ENCODE measurements around the gene PON2. TPM values are rescaled to one million over a fixed set of nuclear protein-coding genes. Genes with fewer than 3 reads are reported as not detected.

PON2 gene
- total RNA-seq, 8 experiments from 2014 or later = 24.1 to 202 (median 64.6) TPM

DNA sequence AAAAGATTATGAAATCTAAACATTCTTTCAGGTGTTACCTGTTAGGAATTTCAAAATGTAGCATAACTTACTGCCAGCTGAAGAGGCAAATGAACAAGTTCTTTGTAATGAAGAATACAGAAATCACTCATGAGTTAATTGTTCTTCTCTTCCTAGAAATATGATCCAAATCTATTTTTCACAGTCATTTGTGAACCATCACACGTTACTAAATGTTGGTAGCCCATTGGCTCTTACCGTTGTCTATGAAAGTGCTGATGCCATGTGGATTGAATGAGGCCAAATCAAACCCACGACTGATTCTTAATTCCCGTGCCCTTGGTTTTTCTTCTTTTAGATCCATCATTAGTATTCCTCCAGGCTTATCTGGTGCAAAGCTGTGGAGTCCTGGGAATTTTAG lies 22.8 kb downstream of the PON2 start:
- in situ Hi-C loops (cut with MboI; ENCODE audit: low pct_unique_long_range_greater_than_20kb in 2 of 9, low sequenced_read_pairs in 9 of 9, unreplicated experiment in 9 of 9) = no loop called here
- WGBS, 10 experiments = 49 to 100% (median 94%) methylated on average over 1 to 4 of the region's 4 CpGs
- no peak overlapping the region for H3K27ac ChIP-seq
- peaks cover 0 to 3% of the 10 kb centered on the region in 2 donors for H3K4me1 ChIP-seq (replicated peaks in 1 of 2)
- ATAC-seq (replicated peaks in 6 of 8) = no peak
- H3K4me3 ChIP-seq = no peak overlapping the region

DNA sequence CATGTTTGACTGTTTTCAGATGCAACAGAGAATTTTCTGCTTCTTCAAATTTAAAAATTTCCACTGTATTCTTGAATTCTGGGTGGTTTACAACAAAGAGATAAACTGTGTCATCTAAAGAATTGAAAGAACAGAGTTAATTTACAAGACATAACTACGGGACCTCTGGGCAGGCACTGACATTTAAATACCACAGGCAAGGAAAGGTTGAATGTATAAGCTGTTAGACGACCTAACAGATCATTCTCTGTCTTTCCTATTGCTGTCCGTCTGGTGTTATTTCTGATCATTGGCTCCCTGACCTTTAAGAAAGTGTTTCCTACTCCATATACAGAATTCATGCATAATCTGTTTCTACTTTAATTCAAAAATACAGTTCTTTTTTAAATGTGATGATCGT lies 23.2 kb downstream of the PON2 start:
- in situ Hi-C loops (cut with MboI; ENCODE audit: low pct_unique_long_range_greater_than_20kb in 2 of 9, low sequenced_read_pairs in 9 of 9, unreplicated experiment in 9 of 9) = no loop called here
- no peaks in the 10 kb centered on the region for H3K4me1 ChIP-seq (replicated peaks in 1 of 2)
- H3K4me3 ChIP-seq = no peak overlapping the region
- ATAC-seq (replicated peaks in 6 of 8) = no peak
- WGBS, 10 experiments = 61 to 100% (median 80%) methylated on average over 2 to 4 of the region's 4 CpGs
- H3K27ac ChIP-seq = no peak overlapping the region

DNA sequence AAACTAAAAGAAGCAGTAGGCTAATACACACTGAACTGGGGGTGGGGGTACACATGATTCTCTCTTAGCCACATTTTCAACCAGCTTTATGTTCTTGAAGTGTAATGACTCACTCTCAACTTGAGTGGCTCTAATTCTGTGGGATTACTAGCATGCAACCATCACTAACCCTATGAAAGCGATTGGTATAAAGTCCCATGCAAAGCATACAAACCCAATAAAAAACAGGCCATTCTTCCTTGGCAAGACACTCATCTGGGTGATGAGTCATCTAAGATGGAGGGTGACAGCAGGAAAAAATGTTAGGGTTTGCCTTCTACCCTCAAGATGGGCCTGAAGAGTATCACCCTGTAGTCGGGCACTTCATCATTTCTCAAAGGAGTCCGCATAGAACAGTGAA lies 23.8 kb downstream of the PON2 start:
- H3K4me3 ChIP-seq = no peak overlapping the region
- no peak overlapping the region for H3K27ac ChIP-seq
- in situ Hi-C loops (cut with MboI; ENCODE audit: low pct_unique_long_range_greater_than_20kb in 2 of 9, low sequenced_read_pairs in 9 of 9, unreplicated experiment in 9 of 9) = no loop called here
- 17 to 100% (median 100%) methylated on average over 1 to 3 of the region's 3 CpGs; no CpG with 5 or more reads in 1 of the 10 experiments for WGBS, 10 experiments
- ATAC-seq (replicated peaks in 6 of 8) = no peak
- H3K4me1 ChIP-seq (replicated peaks in 1 of 2) = no peaks in the 10 kb centered on the region

DNA sequence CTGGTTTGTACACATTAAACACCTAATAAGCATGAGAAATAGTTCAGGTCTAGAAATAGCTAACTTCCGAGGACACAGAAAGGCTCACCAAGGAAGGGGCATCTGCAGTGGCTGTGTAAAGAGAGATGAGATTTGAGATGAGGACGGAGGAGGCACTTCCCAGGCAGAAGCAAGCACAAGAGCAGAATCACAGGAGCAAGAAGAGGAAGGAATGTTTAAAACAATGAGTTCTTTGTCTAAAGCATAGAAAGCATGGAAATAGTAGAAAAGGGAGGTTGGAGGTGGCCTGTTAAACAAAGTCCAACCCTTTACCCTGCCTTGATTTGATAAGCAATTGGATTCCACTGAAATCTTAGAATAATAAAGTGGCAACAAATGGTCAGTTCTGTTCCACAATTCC lies 27.1 kb downstream of the PON2 start:
- no peak overlapping the region for H3K4me3 ChIP-seq
- 42 to 100% (median 90%) methylated on average over 1 to 2 of the region's 2 CpGs; no CpG with 5 or more reads in 1 of the 10 experiments for WGBS, 10 experiments
- ATAC-seq (replicated peaks in 6 of 8) = no peak
- in situ Hi-C loops (cut with MboI; ENCODE audit: low pct_unique_long_range_greater_than_20kb in 2 of 9, low sequenced_read_pairs in 9 of 9, unreplicated experiment in 9 of 9) = no loop called here
- H3K27ac ChIP-seq = no peak overlapping the region
- no peaks in the 10 kb centered on the region for H3K4me1 ChIP-seq (replicated peaks in 1 of 2)

DNA sequence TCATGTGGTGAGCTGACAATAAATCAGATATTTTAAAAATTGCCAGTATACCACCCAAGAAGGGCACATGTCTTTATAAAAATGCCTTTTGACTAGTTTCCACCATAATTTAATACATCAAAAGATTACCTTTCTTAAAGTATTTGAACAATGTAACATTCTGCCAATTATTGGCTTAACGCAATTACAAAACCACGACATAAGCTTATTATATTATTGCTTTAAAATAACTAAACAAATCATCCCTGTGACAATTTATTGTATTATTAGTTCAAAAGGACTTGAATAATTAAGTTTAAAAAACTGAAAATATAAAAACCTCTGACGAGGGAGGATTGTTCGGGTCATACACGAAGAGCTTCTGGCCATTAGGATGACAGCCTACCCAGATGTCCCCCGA lies 29.0 kb downstream of the PON2 start:
- WGBS, 10 experiments = 87 to 100% (median 98%) methylated on average over 1 to 6 of the region's 6 CpGs
- no peak for ATAC-seq (replicated peaks in 6 of 8)
- no peak overlapping the region for H3K27ac ChIP-seq
- in situ Hi-C loops (cut with MboI; ENCODE audit: low pct_unique_long_range_greater_than_20kb in 2 of 9, low sequenced_read_pairs in 9 of 9, unreplicated experiment in 9 of 9) = no loop called here
- H3K4me3 ChIP-seq = no peak overlapping the region
- no peaks in the 10 kb centered on the region for H3K4me1 ChIP-seq (replicated peaks in 1 of 2)

DNA sequence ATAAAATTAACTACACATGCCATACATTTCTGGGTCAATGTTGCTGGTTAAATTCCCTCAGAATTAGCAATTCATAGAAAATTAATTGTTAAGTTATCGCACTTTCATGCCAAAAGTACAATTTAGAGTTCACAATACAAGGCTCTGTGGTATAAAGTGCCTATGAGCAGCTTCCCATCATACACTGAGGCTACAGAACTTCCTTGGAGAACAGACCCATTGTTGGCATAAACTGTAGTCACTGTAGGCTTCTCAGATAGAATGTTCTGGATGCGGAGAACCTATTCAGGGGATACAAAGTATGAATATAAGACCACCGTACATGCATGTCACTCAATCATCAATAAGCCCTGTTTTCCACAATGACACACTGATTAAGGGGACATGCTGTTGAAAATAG lies 29.6 kb downstream of the PON2 start:
- no peak overlapping the region for H3K4me3 ChIP-seq
- ATAC-seq (replicated peaks in 6 of 8) = no peak
- H3K4me1 ChIP-seq (replicated peaks in 1 of 2) = no peaks in the 10 kb centered on the region
- 93 to 100% (median 100%) methylated on average over 1 to 3 of the region's 3 CpGs; no CpG with 5 or more reads in 1 of the 10 experiments for WGBS, 10 experiments
- in situ Hi-C loops (cut with MboI; ENCODE audit: low pct_unique_long_range_greater_than_20kb in 2 of 9, low sequenced_read_pairs in 9 of 9, unreplicated experiment in 9 of 9) = no loop called here
- H3K27ac ChIP-seq = no peak overlapping the region

DNA sequence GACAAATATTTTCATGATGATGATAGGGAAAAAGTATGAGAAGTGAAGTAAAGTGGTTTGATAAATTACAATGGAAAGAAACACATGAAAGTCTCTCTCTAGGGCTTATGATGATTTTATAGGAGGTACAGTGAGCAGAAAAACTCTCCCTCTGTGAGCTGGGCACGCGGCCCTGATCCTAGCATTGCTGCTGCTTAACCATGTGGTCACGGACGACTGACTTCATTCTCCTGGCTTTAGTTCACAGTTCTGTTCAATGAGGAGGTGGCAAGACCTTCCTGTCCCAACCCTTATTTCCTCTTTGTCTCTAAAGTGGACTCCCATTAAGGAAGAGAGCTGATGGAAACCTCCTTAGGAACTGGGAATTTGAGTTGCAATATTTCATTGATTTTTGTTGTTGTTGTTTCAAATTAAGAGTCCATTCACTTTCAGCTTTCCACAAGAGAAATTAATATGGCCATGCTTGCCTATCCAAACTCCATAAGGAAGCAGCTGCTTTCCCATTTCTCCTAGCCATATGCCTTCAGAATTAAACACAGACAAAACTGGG lies 30.4 kb downstream of the PON2 start:
- WGBS, 10 experiments = 14 to 90% (median 55%) methylated on average over 1 to 4 of the region's 4 CpGs; no CpG with 5 or more reads in 2 of the 10 experiments
- peak in 1 of 8 experiments; percentile 37 for ATAC-seq (replicated peaks in 6 of 8)
- no peak overlapping the region for H3K4me3 ChIP-seq
- no peak overlapping the region for H3K27ac ChIP-seq
- in situ Hi-C loops (cut with MboI; ENCODE audit: low pct_unique_long_range_greater_than_20kb in 2 of 9, low sequenced_read_pairs in 9 of 9, unreplicated experiment in 9 of 9) = no loop called here
- H3K4me1 ChIP-seq (replicated peaks in 1 of 2) = no peaks in the 10 kb centered on the region

DNA sequence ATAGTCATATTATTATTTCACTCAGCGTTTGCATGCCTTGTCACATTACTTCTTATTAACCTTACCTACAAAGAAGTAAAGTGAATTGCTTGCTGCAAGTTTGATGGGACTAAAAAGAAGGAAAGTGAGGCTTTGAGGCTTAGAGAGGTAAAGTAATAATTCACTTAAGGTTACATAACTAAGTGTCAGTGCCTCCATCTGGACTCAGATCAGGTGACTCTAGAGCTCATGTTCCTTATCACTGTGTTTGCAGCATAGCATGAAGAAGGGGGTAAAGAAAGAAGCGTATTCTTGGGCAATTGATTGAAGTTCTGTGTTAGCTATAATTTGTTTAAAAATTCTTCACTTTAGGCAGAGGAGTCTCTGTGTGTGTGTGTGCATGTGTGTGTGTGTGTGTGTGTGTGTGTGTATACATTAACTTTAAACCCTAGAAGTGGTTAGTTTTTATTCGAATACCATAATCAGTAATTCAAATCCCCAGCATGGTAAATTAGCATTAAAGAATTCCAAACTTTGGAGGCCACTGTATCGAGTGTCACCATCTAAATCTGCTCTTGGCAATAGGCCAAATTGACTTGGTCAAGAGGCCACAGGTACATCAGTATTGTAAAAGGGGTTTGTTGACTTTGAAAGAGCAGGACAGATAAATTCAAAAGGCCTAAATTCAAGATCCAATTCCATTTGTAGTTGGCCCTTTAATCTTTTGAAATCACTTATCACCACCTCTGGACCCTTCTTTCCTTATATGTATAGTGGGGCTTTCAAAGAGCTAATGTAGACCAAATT lies 36.5 kb downstream of the PON2 start:
- Histone ChIP-seq H3K4me3 (no peak overlapping the region), H3K4me1 (replicated peaks in 1 of 2) (no peaks in the 10 kb centered on the region), H3K27ac (no peak overlapping the region)
- in situ Hi-C loops (cut with MboI; ENCODE audit: low pct_unique_long_range_greater_than_20kb in 2 of 9, low sequenced_read_pairs in 9 of 9, unreplicated experiment in 9 of 9) = no loop called here
- 79 to 100% (median 100%) methylated on average over 1 to 4 of the region's 4 CpGs; no CpG with 5 or more reads in 1 of the 10 experiments for WGBS, 10 experiments
- no peak for ATAC-seq (replicated peaks in 6 of 8)

DNA sequence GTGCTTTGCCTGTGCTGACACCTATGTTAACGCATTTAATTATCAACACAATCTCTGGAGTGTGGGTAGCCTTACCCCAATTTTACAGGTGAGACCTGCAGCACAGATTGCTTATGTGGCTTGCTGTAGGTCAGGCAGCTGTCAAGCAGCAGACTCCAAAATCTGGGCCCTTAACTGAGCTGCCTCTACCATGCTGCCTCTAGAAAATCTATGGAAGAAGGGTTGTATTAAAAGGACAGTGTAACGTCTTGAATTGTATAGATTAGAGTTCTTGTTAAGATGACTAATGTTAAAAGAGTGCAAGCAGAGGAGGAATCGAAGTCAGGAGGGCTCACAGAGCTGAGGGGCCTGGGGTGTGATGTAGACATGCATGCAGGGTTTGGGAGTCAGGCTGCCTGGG lies 37.4 kb downstream of the PON2 start:
- Histone ChIP-seq H3K27ac (no peak overlapping the region), H3K4me3 (no peak overlapping the region), H3K4me1 (replicated peaks in 1 of 2) (no peaks in the 10 kb centered on the region)
- in situ Hi-C loops (cut with MboI; ENCODE audit: low pct_unique_long_range_greater_than_20kb in 2 of 9, low sequenced_read_pairs in 9 of 9, unreplicated experiment in 9 of 9) = no loop called here
- 0 to 100% (median 78%) methylated on average over 2 to 3 of the region's 3 CpGs for WGBS, 10 experiments
- ATAC-seq (replicated peaks in 6 of 8) = no peak

DNA sequence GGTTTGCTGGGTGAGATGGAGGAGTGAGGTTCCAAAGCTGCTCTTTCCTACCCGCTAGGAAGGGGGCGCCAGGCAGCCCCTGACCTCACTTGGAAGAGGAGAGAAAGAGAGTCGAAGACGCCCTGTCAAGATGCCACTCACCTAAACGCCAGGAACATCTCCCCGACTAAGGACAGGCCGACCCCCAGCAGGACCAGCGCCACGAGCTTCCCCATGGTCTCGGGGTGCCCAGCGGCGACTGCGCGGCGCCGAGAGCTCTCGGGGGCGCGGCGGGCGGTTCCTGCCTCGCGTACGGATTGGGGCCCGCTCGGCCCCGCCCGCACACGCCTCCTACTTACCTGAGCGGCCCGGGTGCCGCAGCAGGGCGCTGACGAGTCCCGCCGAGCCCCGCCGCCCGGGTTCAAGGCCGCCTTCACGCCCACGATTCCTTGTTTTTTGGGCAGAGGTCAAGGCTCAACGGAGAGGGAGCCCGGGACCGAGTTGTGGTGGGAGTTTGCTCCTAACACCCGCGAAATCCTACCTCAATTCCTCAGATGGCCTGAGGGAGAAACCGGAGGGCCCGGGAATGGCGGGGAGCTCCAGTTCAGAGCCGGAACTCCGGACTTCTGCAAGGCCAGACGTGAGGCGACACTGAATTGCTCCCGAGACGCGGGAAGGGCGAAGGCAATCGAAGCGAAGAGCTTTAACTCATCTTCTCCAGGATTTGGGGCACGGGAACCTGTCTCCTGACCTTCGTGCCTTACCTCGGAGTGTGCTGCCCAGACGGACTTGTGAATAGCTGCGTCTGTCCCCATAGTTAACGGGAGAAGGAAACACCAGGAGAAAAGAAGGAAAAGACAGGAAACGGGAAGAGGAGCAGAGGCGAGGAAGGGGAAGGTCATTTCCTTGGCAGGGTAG lies 38.4 kb downstream of the PON2 start, which contains the start of gene PON3:
TSS of gene PON3 (minus strand) at position 240 of the 897 bp plus-strand sequence. CDS start at position 215, 25 bp downstream.
- in situ Hi-C loops (cut with MboI; ENCODE audit: low pct_unique_long_range_greater_than_20kb in 2 of 9, low sequenced_read_pairs in 9 of 9, unreplicated experiment in 9 of 9) = no loop called here
- WGBS, 10 experiments = 10 to 100% (median 83%) methylated on average over 3 to 41 of the region's 68 CpGs; no CpG with 5 or more reads in 2 of the 10 experiments

DNA sequence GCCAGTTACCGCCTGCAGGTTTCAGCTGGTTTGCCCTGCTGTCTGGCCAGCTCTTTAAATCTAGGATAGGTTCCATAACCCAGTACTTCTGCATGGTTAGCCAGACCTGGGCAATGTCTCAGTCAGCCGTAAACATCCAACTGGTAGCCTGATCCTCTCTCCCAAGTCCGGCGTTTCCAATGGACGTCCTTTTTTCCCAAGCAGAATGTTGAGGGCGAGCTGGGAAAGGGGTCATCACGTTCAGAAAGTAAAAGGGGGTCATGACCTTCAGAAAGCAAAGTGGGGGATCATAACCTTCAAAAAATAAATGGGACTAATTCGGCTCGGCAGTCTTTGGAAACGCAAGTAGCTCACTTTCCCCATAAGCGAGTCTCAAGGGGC lies 39.1 kb downstream of the PON2 start:
- WGBS, 10 experiments = 40 to 100% (median 91%) methylated on average over 1 to 11 of the region's 11 CpGs
- no peak for ATAC-seq (replicated peaks in 6 of 8)

More for the DNA sequence above, 38.4 kb downstream of the PON2 start, which contains the start of gene PON3:
- no peak within 1 kb of the TSS for H3K27ac ChIP-seq
- H3K4me3 ChIP-seq = no peak within 1 kb of the TSS
- ATAC-seq (replicated peaks in 6 of 8) = peak in 1 of 8 experiments; percentile 41
- no peaks in the 10 kb centered on the region for H3K4me1 ChIP-seq (replicated peaks in 1 of 2)

DNA sequence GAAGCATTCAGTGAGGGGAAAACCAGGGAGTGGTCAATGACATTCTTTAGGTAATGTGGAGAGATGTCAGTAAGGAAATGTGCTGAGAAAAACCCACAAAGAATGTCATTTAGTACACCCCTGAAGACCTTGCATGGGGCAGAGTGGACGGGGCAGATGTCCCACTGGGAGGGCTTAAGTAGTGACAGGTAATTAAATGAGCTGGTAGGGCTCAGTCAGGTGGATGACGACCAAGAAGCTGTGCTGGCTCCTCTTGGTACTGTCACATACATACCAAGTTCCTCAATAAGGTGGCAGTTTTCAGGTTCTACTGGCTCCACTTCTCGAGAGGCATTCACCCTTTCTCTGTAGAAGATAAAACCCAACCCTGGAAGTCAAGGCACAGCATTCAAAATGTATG lies 40.5 kb downstream of the PON2 start:
- no peak overlapping the region for H3K4me3 ChIP-seq
- no peak overlapping the region for H3K27ac ChIP-seq
- WGBS, 10 experiments = 58 to 100% (median 80%) methylated on average over 1 to 3 of the region's 3 CpGs
- H3K4me1 ChIP-seq (replicated peaks in 1 of 2) = no peaks in the 10 kb centered on the region
- ATAC-seq (replicated peaks in 6 of 8) = no peak
- in situ Hi-C loops (cut with MboI; ENCODE audit: low pct_unique_long_range_greater_than_20kb in 2 of 9, low sequenced_read_pairs in 9 of 9, unreplicated experiment in 9 of 9) = no loop called here

More for the DNA sequence above, 39.1 kb downstream of the PON2 start:
- in situ Hi-C loops (cut with MboI; ENCODE audit: low pct_unique_long_range_greater_than_20kb in 2 of 9, low sequenced_read_pairs in 9 of 9, unreplicated experiment in 9 of 9) = no loop called here
- H3K27ac ChIP-seq = no peak overlapping the region
- H3K4me1 ChIP-seq (replicated peaks in 1 of 2) = no peaks in the 10 kb centered on the region
- H3K4me3 ChIP-seq = no peak overlapping the region

DNA sequence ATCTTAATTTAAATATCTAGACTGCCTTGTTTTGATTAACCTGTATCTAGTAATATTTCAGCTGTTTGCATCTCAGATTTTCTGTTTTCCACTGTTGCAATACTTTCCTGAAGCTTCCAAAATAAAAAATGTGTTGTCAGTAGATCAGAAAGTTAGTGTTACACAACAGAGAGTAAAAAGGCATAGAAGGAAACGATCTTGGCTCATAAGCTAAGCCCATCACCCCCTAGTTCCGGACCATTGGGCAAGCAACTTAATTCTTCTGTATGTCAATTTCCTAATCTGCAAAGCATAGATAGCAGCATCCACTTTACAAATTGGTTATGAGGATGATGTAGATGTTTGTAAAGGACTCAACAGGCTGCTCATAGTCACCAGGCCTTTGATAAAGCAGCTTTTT lies 43.1 kb downstream of the PON2 start:
- in situ Hi-C loops (cut with MboI; ENCODE audit: low pct_unique_long_range_greater_than_20kb in 2 of 9, low sequenced_read_pairs in 9 of 9, unreplicated experiment in 9 of 9) = no loop called here
- 0 to 100% (median 57%) methylated on average over 1 to 2 of the region's 2 CpGs; no CpG with 5 or more reads in 2 of the 10 experiments for WGBS, 10 experiments
- no peak for ATAC-seq (replicated peaks in 6 of 8)
- Histone ChIP-seq H3K4me1 (replicated peaks in 1 of 2) (no peaks in the 10 kb centered on the region), H3K27ac (no peak overlapping the region), H3K4me3 (no peak overlapping the region)
